SK-N-SH (cell line): ENCODE data around the gene MAP3K9.

ENCODE experiments used
- CHD2 ChIP-seq: fragments of 150-350 bp; IDR thresholded peaks from 2 replicates; pipeline ENCODE4 v1.6.1; 2018; ENCODE audit warnings: low read length; ENCODE audit not compliant: partially characterized antibody
- EP300 ChIP-seq, 2 experiments: IDR thresholded peaks; 2 replicates each; pipeline versions ENCODE4 v1.4.0 to v1.6.1; 2012; ENCODE audit warnings: borderline replicate concordance in 1 of 2, low read depth in 1 of 2, low read length in 1 of 2
- JUND ChIP-seq: IDR thresholded peaks from 2 replicates; pipeline ENCODE4 v1.4.0; 2012
- MXI1 ChIP-seq: IDR thresholded peaks from 2 replicates; pipeline ENCODE4 v1.6.1; 2012; ENCODE audit warnings: mild to moderate bottlenecking, low read depth, low read length, improper control_type of control experiment
- NRF1 ChIP-seq: IDR thresholded peaks from 2 replicates; pipeline ENCODE4 v1.6.1; 2012; ENCODE audit warnings: low read depth, mild to moderate bottlenecking, low read length
- POLR2AphosphoS5 ChIP-seq: IDR thresholded peaks from 2 replicates; pipeline ENCODE4 v1.6.1; 2012; ENCODE audit warnings: low read depth, low read length
- SIN3A ChIP-seq: IDR thresholded peaks from 2 replicates; pipeline ENCODE4 v1.6.1; 2012; ENCODE audit warnings: low read depth, mild to moderate bottlenecking, low read length, moderate library complexity, borderline replicate concordance
- TAF1 ChIP-seq: IDR thresholded peaks from 2 replicates; pipeline ENCODE4 v1.6.1; 2012; ENCODE audit warnings: low read depth, mild to moderate bottlenecking, low read length, moderate library complexity, borderline replicate concordance
- TF ChIP-seq, protein P1 (sequence below): fragments of 150-350 bp; IDR thresholded peaks from 2 replicates; pipeline ENCODE4 v1.6.1; 2017; ENCODE audit warnings: antibody characterized with exemption, low read length, low read depth, borderline replicate concordance
- TF ChIP-seq, protein P2 (sequence below): fragments of 200-600 bp; sonication (generic); IDR thresholded peaks from 2 replicates; pipeline ENCODE4 v1.6.1; 2017; ENCODE audit warnings: antibody characterized with exemption, mild to moderate bottlenecking, moderate library complexity
- TF ChIP-seq, protein P3 (sequence below): IDR thresholded peaks from 2 replicates; pipeline ENCODE4; 2012

DNA sequence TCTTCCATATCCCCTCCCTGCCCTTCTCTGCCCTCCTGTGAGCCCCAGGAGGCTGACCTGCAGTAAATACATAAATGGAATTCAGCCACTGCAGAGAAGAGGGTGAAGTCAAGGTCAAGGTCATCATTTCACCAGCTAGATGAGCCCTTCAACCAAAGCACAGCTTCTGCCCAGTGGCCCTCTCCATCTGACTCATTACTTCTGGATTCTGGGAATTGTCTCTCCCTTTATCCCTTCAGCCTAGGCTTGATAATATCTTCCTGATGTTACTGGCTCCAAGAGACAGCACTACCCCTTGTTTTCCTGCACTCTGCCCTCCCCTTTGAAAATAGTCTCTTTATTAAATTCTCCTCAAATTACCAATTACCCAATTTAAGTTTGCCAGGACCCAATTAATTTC is 103.1 kb downstream of the MAP3K9 start:
- TF ChIP-seq JUND (no peak), CHD2 (no peak), EP300 (IDR thresholded peaks at IDR 0.05; ENCODE audit: borderline replicate concordance in 1 of 2, low read depth in 1 of 2, low read length in 1 of 2) (peak in 1 of 2 experiments; percentile 27; a peak in 1 of 4 replicates), MXI1 (no peak), NRF1 (no peak), POLR2AphosphoS5 (no peak), TAF1 (no peak), SIN3A (no peak)
- TF ChIP-seq, protein P1, sequence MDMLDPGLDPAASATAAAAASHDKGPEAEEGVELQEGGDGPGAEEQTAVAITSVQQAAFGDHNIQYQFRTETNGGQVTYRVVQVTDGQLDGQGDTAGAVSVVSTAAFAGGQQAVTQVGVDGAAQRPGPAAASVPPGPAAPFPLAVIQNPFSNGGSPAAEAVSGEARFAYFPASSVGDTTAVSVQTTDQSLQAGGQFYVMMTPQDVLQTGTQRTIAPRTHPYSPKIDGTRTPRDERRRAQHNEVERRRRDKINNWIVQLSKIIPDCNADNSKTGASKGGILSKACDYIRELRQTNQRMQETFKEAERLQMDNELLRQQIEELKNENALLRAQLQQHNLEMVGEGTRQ, result no peak
- TF ChIP-seq, protein P2, sequence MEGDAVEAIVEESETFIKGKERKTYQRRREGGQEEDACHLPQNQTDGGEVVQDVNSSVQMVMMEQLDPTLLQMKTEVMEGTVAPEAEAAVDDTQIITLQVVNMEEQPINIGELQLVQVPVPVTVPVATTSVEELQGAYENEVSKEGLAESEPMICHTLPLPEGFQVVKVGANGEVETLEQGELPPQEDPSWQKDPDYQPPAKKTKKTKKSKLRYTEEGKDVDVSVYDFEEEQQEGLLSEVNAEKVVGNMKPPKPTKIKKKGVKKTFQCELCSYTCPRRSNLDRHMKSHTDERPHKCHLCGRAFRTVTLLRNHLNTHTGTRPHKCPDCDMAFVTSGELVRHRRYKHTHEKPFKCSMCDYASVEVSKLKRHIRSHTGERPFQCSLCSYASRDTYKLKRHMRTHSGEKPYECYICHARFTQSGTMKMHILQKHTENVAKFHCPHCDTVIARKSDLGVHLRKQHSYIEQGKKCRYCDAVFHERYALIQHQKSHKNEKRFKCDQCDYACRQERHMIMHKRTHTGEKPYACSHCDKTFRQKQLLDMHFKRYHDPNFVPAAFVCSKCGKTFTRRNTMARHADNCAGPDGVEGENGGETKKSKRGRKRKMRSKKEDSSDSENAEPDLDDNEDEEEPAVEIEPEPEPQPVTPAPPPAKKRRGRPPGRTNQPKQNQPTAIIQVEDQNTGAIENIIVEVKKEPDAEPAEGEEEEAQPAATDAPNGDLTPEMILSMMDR, result no peak
- TF ChIP-seq, protein P3, sequence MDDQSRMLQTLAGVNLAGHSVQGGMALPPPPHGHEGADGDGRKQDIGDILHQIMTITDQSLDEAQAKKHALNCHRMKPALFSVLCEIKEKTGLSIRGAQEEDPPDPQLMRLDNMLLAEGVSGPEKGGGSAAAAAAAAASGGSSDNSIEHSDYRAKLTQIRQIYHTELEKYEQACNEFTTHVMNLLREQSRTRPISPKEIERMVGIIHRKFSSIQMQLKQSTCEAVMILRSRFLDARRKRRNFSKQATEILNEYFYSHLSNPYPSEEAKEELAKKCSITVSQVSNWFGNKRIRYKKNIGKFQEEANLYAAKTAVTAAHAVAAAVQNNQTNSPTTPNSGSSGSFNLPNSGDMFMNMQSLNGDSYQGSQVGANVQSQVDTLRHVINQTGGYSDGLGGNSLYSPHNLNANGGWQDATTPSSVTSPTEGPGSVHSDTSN, result no peak
